ENCODE data around the gene HIGD2A. TPM values are rescaled to one million over a fixed set of nuclear protein-coding genes. Genes with fewer than 3 reads are reported as not detected.

The HIGD2A gene
- total RNA-seq, 1 donor from 2014 or later = 104 TPM

GRCh38 chr5:176397736-176398420 lies 9.3 kb downstream of the HIGD2A start:
- H3K36me3 ChIP-seq = peaks cover 10% of the 10 kb centered on the region
- no peak overlapping the region for H3K27ac ChIP-seq
- no peaks in the 10 kb centered on the region for H3K9me3 ChIP-seq
- ATAC-seq = no peak
- H3K4me1 ChIP-seq = no peaks in the 10 kb centered on the region
- no peak overlapping the region for H3K4me3 ChIP-seq
- H3K27me3 ChIP-seq = no peaks in the 10 kb centered on the region
- TF ChIP-seq CTCF (IDR thresholded peaks at IDR 0.05) = no peak
- intact Hi-C loops (cut with DNase I) = no loop called here
- no peak for DNase-seq

GRCh38 chr5:176400382-176401156 lies 12.0 kb downstream of the HIGD2A start:
- intact Hi-C loops (cut with DNase I) = no loop called here
- Histone ChIP-seq H3K27ac (no peak overlapping the region), H3K27me3 (no peaks in the 10 kb centered on the region), H3K9me3 (no peaks in the 10 kb centered on the region), H3K4me1 (no peaks in the 10 kb centered on the region), H3K36me3 (peaks cover 6% of the 10 kb centered on the region), H3K4me3 (no peak overlapping the region)
- TF ChIP-seq CTCF (IDR thresholded peaks at IDR 0.05) = no peak
- DNase-seq (peak; percentile 62), ATAC-seq (peak; percentile 65)

DNA sequence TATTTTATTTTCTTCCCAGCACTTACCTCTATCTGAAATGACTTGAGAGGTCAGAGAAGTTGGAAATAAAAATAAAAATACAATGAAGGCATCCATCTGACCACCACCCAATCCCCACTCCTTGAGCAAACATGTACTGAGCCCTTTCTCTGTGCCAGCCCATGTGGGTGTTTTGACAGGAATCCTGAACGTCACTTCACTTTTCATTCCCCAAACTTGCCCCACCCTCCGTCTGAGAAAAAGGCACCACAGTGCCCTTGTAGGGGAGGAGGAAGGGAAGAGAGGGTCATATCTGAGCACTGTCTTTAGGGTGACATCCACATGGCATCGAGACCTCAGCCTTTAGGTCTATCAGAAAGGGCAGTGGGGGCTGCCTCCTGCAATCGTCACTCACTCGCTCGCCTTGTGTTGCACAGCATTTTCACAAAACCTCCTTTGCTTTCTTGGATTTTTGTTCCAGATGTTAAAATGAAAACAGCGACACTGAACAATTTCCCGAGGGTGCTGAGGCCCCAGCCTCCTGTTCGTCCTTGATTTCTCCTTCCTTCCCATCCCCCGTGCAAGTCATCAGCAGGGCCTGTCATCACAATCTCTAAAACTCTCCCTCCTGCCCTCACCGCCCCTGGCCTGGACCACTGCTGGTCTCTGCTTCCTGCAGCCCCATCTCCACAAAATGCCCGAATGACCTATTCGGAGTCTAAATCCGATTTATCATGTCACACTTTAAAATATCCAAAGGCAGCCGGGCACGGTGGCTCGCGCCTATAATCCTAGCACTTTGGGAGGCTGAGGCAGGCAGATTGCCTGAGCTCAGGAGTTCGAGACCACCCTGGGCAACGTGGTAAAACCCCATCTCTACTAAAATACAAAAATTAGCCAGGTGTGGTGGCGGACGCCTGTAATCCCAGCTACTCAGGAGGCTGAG lies 13.0 kb downstream of the HIGD2A start:
- Histone ChIP-seq H3K36me3 (peaks cover 13% of the 10 kb centered on the region), H3K4me1 (no peaks in the 10 kb centered on the region), H3K9me3 (no peaks in the 10 kb centered on the region), H3K4me3 (no peak overlapping the region), H3K27me3 (no peaks in the 10 kb centered on the region), H3K27ac (no peak overlapping the region)
- DNase-seq (peak; percentile 46), ATAC-seq (no peak)
- TF ChIP-seq CTCF (IDR thresholded peaks at IDR 0.05) = no peak
- intact Hi-C loops (cut with DNase I) = no loop called here

DNA sequence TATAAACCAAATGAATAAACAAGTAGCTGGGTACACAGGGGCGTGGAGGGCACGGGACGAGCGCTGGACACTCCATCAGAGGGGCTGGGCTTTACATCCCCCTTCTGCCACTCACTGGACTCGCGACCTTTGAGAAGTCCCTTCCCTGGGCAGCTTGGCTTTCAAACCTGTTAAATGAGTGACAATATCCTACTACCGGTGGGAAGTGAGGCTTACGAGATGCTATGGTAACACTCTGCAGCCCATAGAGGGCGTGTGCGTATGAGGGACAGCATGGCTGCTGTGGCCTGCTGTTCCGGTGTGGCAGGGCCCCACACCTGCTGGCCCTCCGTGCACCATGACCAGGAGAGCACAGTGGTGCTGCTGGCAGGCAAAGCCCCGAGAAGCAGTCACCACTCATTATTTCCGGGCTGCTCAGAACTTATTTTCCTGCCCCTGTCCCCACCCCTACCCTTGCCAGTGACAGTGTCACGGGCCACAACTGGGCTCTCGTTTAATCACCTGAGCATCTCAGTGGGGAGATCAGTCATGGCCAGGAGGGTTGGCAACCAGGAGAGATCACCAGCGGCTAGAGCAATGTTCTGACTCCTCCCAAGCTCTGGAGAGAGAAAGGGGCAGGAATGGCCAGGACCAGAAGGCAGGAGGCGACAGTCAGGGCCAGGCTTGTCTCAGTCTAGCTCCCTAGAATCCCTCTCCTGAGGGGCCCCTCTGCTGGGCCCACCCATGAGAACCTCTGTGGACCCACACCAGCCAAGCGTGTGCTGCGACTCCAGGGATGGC lies 17.3 kb downstream of the HIGD2A start:
- H3K9me3 ChIP-seq = no peaks in the 10 kb centered on the region
- peak; percentile 8 for ATAC-seq
- no peak for TF ChIP-seq CTCF (IDR thresholded peaks at IDR 0.05)
- peak; percentile 44 for DNase-seq
- H3K4me3 ChIP-seq = no peak overlapping the region
- H3K36me3 ChIP-seq = peaks cover 47% of the 10 kb centered on the region
- H3K27ac ChIP-seq = no peak overlapping the region
- H3K27me3 ChIP-seq = no peaks in the 10 kb centered on the region
- H3K4me1 ChIP-seq = no peaks in the 10 kb centered on the region
- intact Hi-C loops (cut with DNase I) = no loop called here

All from upper lobe of right lung (tissue), 1 donor.